Mesothelial cell of epicardium (in vitro differentiated cells): ENCODE results near the gene TTC9. TPM values are rescaled to one million over a fixed set of nuclear protein-coding genes. Genes with fewer than 3 reads are reported as not detected.

Experiments used
- DNase-seq, 2 experiments: peaks; one replicate each; pipeline ENCODE4 v3.0.0; 2021; ENCODE audit warnings: low spot score in 2 of 2; ENCODE audit not compliant: unreplicated experiment in 2 of 2
- H3K27ac Mint-ChIP-seq: 2 replicates; pipeline ENCODE4 v1.8.0; 2021; ENCODE audit warnings: mixed read lengths
- H3K27me3 Mint-ChIP-seq: 2 replicates; pipeline ENCODE4 v1.8.0; 2021; ENCODE audit warnings: low read depth, mixed read lengths
- H3K36me3 Mint-ChIP-seq: 2 replicates; pipeline ENCODE4 v1.8.0; 2021; ENCODE audit warnings: mixed read lengths
- H3K4me1 Mint-ChIP-seq: 2 replicates; pipeline ENCODE4 v1.8.0; 2021; ENCODE audit warnings: mixed read lengths
- H3K4me3 Mint-ChIP-seq: 2 replicates; pipeline ENCODE4 v1.8.0; 2021; ENCODE audit warnings: mild to moderate bottlenecking, moderate library complexity, mixed read lengths
- H3K9me3 Mint-ChIP-seq: 2 replicates; pipeline ENCODE4 v1.8.0; 2021; ENCODE audit warnings: mixed read lengths
- CTCF ChIP-seq: fragments of 200-600 bp; sonication (generic); IDR thresholded peaks from one replicate; pipeline ENCODE4 v1.5.0; 2021; ENCODE audit warnings: antibody characterized with exemption; ENCODE audit not compliant: unreplicated experiment
- total RNA-seq: library from RNA; stranded (reverse); gene quantifications from 3 replicates; pipeline ENCODE4 v1.2.1, GENCODE V29; 2021

Gene TTC9
- total RNA-seq, 1 donor from 2014 or later: 4.8 TPM

- H3K27me3 Mint-ChIP-seq: no peaks in the 10 kb centered on the region
- H3K27ac Mint-ChIP-seq: peak overlapping the region; percentile 98
- H3K4me3 Mint-ChIP-seq: no peak overlapping the region
- H3K4me1 Mint-ChIP-seq: peaks cover 25% of the 10 kb centered on the region
- DNase-seq: no peak
- TF ChIP-seq CTCF: no peak
- H3K36me3 Mint-ChIP-seq: peaks cover 4% of the 10 kb centered on the region
- H3K9me3 Mint-ChIP-seq: no peaks in the 10 kb centered on the region
These were observed 24.6 kb downstream of the TTC9 start for GRCh38 chr14:70666361-70666686.

- Mint-ChIP-seq H3K9me3 (no peaks in the 10 kb centered on the region), H3K36me3 (peaks cover 4% of the 10 kb centered on the region), H3K27me3 (no peaks in the 10 kb centered on the region), H3K4me3 (no peak overlapping the region), H3K27ac (no peak overlapping the region), H3K4me1 (peaks cover 12% of the 10 kb centered on the region)
- no peak for TF ChIP-seq CTCF
- no peak for DNase-seq
These were observed 29.4 kb downstream of the TTC9 start for GRCh38 chr14:70670992-70671651.

- Mint-ChIP-seq H3K4me1 (peaks cover 4% of the 10 kb centered on the region), H3K36me3 (peaks cover 4% of the 10 kb centered on the region), H3K27ac (no peak overlapping the region), H3K9me3 (no peaks in the 10 kb centered on the region), H3K4me3 (no peak overlapping the region), H3K27me3 (no peaks in the 10 kb centered on the region)
- TF ChIP-seq CTCF: no peak
- no peak for DNase-seq
These were observed 30.2 kb downstream of the TTC9 start for GRCh38 chr14:70671652-70672644.

- Mint-ChIP-seq H3K4me3 (no peak overlapping the region), H3K9me3 (no peaks in the 10 kb centered on the region), H3K36me3 (no peaks in the 10 kb centered on the region), H3K4me1 (no peaks in the 10 kb centered on the region), H3K27ac (no peak overlapping the region), H3K27me3 (no peaks in the 10 kb centered on the region)
- no peak for DNase-seq
- no peak for TF ChIP-seq CTCF
These were observed 35.6 kb downstream of the TTC9 start for GRCh38 chr14:70677341-70677740.

GRCh38 chr14:70680748-70681147, 39.0 kb downstream of the TTC9 start:
- DNase-seq: no peak
- H3K36me3 Mint-ChIP-seq: no peaks in the 10 kb centered on the region
- no peaks in the 10 kb centered on the region for H3K27me3 Mint-ChIP-seq
- no peak overlapping the region for H3K27ac Mint-ChIP-seq
- no peaks in the 10 kb centered on the region for H3K4me1 Mint-ChIP-seq
- H3K9me3 Mint-ChIP-seq: no peaks in the 10 kb centered on the region
- H3K4me3 Mint-ChIP-seq: no peak overlapping the region
- TF ChIP-seq CTCF: no peak
